CD4-positive, alpha-beta T cell (primary cell): ENCODE results near the gene ALK. TPM values are rescaled to one million over a fixed set of nuclear protein-coding genes. Genes with fewer than 3 reads are reported as not detected.

Experiments used
- ATAC-seq: fragments of 200-7000 bp; cut with Tn5 transposase; one replicate; pipeline ENCODE4 v1.10.0; 2022; ENCODE audit warnings: mild to moderate bottlenecking; ENCODE audit not compliant: poor library complexity
- CTCF ChIA-PET: fragments of 350-600 bp; sonication (Branson Sonifier 250); formaldehyde crosslinking; loops from one replicate; lab custom pipeline; 2021; ENCODE audit warnings: antibody characterized with exemption, inconsistent platforms; lab: Charles Lee
- POLR2A ChIA-PET: fragments of 350-600 bp; sonication (Branson Sonifier 250); formaldehyde crosslinking; loops from one replicate; lab custom pipeline; 2021; ENCODE audit warnings: antibody characterized with exemption, inconsistent platforms; lab: Charles Lee
- DNase-seq, 14 experiments: peaks; one replicate each; pipeline ENCODE4 v3.0.0-alpha.2; 2013 to 2020; ENCODE audit warnings: mixed read lengths in 2 of 14
- H3K27ac ChIP-seq, 2 donors: one replicate each; pipeline versions ENCODE4 v1.5.1 to v1.7.0; 2013; ENCODE audit warnings: low read length in 2 of 2, low read depth in 1 of 2, mild to moderate bottlenecking in 1 of 2
- H3K27me3 ChIP-seq, 2 experiments: 1 replicate in 1 of 2; 2 replicates in 1 of 2; pipeline versions ENCODE4 v1.6.1 to v1.7.0; 2013; ENCODE audit warnings: low read length in 2 of 2, control low read depth in 1 of 2, mild to moderate bottlenecking in 1 of 2, moderate library complexity in 1 of 2; ENCODE audit not compliant: insufficient read depth in 2 of 2, control insufficient read depth in 1 of 2
- H3K36me3 ChIP-seq: one replicate; pipeline ENCODE4 v1.6.1; 2013; ENCODE audit warnings: low read length, control low read depth; ENCODE audit not compliant: insufficient read depth
- H3K4me1 ChIP-seq: one replicate; pipeline ENCODE4 v1.6.1; 2013; ENCODE audit warnings: low read length, control low read depth; ENCODE audit not compliant: insufficient read depth
- H3K4me3 ChIP-seq: one replicate; pipeline ENCODE4 v1.5.1; 2013; ENCODE audit warnings: mild to moderate bottlenecking, low read length, moderate library complexity
- H3K9me3 ChIP-seq, 2 experiments: 1 replicate in 1 of 2; 2 replicates in 1 of 2; pipeline versions ENCODE4 v1.6.1 to v1.7.0; 2013; ENCODE audit warnings: low read length in 2 of 2, mild to moderate bottlenecking in 2 of 2, control low read depth in 1 of 2, moderate library complexity in 1 of 2; ENCODE audit not compliant: control insufficient read depth in 1 of 2, insufficient read depth in 1 of 2
- H3K27ac Mint-ChIP-seq: one replicate; pipeline ENCODE4 v1.8.0; 2020; ENCODE audit warnings: mixed read lengths
- H3K27me3 Mint-ChIP-seq: one replicate; pipeline ENCODE4 v1.8.0; 2021; ENCODE audit warnings: mixed read lengths
- H3K36me3 Mint-ChIP-seq: one replicate; pipeline ENCODE4 v1.8.0; 2021; ENCODE audit warnings: low read depth, mixed read lengths
- H3K4me1 Mint-ChIP-seq: one replicate; pipeline ENCODE4 v1.8.0; 2021; ENCODE audit warnings: low read depth, mixed read lengths
- H3K4me3 Mint-ChIP-seq: one replicate; pipeline ENCODE4 v1.8.0; 2020; ENCODE audit warnings: mild to moderate bottlenecking, mixed read lengths
- H3K9me3 Mint-ChIP-seq: one replicate; pipeline ENCODE4 v1.8.0; 2020; ENCODE audit warnings: mixed read lengths
- CTCF ChIP-seq: fragments of 200-600 bp; IDR thresholded peaks from one replicate; pipeline ENCODE4 v1.8.0; 2022; ENCODE audit warnings: antibody characterized with exemption, mild to moderate bottlenecking
- intact Hi-C, 2 experiments: fragments of 100-400 bp; cut with DNase I in 1 of 2; cut with micrococcal nuclease in 1 of 2; formaldehyde crosslinking; loops; one replicate each; pipeline versions ENCODE4 v1.15.1 to v1.9.0; 2023 to 2025; cut with DNase I, micrococcal nuclease
- total RNA-seq, 174 experiments: library from RNA in 2 of 174; stranded (reverse) in 2 of 174; gene quantifications; one replicate each; pipeline ENCODE4 v1.2.3 and lab custom pipeline; 2021 to 2026

The ALK gene
- total RNA-seq, 2 experiments from 2014 or later: not detected

GRCh38 chr2:29487967-29488555 lies 433.3 kb downstream of the ALK start:
- no peaks in the 10 kb centered on the region for H3K27me3 ChIP-seq
- no peak for TF ChIP-seq CTCF
- intact Hi-C loops: no loop called here
- H3K9me3 ChIP-seq: no peaks in the 10 kb centered on the region
- no peaks in the 10 kb centered on the region for H3K4me1 Mint-ChIP-seq
- H3K4me3 Mint-ChIP-seq: no peak overlapping the region
- no peaks in the 10 kb centered on the region for H3K36me3 ChIP-seq
- no peaks in the 10 kb centered on the region for H3K36me3 Mint-ChIP-seq
- ATAC-seq (no peak), DNase-seq (no peak)
- no peak overlapping the region for H3K27ac Mint-ChIP-seq
- no peaks in the 10 kb centered on the region for H3K9me3 Mint-ChIP-seq
- H3K27me3 Mint-ChIP-seq: peaks cover 17% of the 10 kb centered on the region
- POLR2A ChIA-PET: no interaction called here
- H3K4me1 ChIP-seq: no peaks in the 10 kb centered on the region
- CTCF ChIA-PET: no interaction called here
- H3K4me3 ChIP-seq: no peak overlapping the region
- H3K27ac ChIP-seq: no peak overlapping the region

- Mint-ChIP-seq H3K4me3 (no peak overlapping the region), H3K4me1 (no peaks in the 10 kb centered on the region), H3K27ac (no peak overlapping the region), H3K27me3 (peaks cover 23% of the 10 kb centered on the region), H3K36me3 (no peaks in the 10 kb centered on the region), H3K9me3 (no peaks in the 10 kb centered on the region)
- no peaks in the 10 kb centered on the region for H3K36me3 ChIP-seq
- no peak for TF ChIP-seq CTCF
- no peak overlapping the region for H3K4me3 ChIP-seq
- DNase-seq (no peak), ATAC-seq (no peak)
- H3K9me3 ChIP-seq: no peaks in the 10 kb centered on the region
- no peak overlapping the region for H3K27ac ChIP-seq
- intact Hi-C loops: no loop called here
- H3K27me3 ChIP-seq: no peaks in the 10 kb centered on the region
- CTCF ChIA-PET: no interaction called here
- H3K4me1 ChIP-seq: no peaks in the 10 kb centered on the region
- POLR2A ChIA-PET: no interaction called here
Measured at GRCh38 chr2:29485631-29486030, 435.8 kb downstream of the ALK start.

- Histone ChIP-seq H3K4me1 (no peaks in the 10 kb centered on the region), H3K36me3 (no peaks in the 10 kb centered on the region), H3K27ac (no peak overlapping the region), H3K27me3 (no peaks in the 10 kb centered on the region), H3K9me3 (no peaks in the 10 kb centered on the region), H3K4me3 (no peak overlapping the region)
- Mint-ChIP-seq H3K4me1 (no peaks in the 10 kb centered on the region), H3K27ac (no peak overlapping the region), H3K27me3 (peaks cover 23% of the 10 kb centered on the region), H3K9me3 (no peaks in the 10 kb centered on the region), H3K4me3 (no peak overlapping the region), H3K36me3 (no peaks in the 10 kb centered on the region)
- no peak for DNase-seq
- TF ChIP-seq CTCF: no peak
- intact Hi-C loops: no loop called here
- no peak for ATAC-seq
- CTCF ChIA-PET: no interaction called here
- POLR2A ChIA-PET: no interaction called here
Measured at GRCh38 chr2:29485117-29485516, 436.3 kb downstream of the ALK start.
